Kidney (tissue), 14 donors: ENCODE results near the gene ARHGAP29. TPM values are rescaled to one million over a fixed set of nuclear protein-coding genes. Genes with fewer than 3 reads are reported as not detected.
A peak's percentile ranks its signal among the peaks of the same experiment; 100 is the strongest.

Experiments used
- DNase-seq, 5 donors: peaks; one replicate each; pipeline ENCODE4 v3.0.0-alpha.2; 2013 to 2020
- FAIRE-seq: peaks from 2 replicates; lab custom pipeline; 2012; peaks lifted over from hg19 to GRCh38; lab: Jason Lieb, UNC
- H3K27ac ChIP-seq, 2 donors: one replicate each; pipeline ENCODE4 v1.7.0; 2013; ENCODE audit warnings: low read depth in 2 of 2, low read length in 2 of 2, inconsistent platforms in 1 of 2
- H3K27me3 ChIP-seq: one replicate; pipeline ENCODE4 v1.7.1; 2013; ENCODE audit warnings: low read length, inconsistent platforms; ENCODE audit not compliant: control insufficient read depth, insufficient read depth
- H3K36me3 ChIP-seq, 3 donors: one replicate each; pipeline versions ENCODE4 v1.7.0 to v1.7.1; 2013; ENCODE audit warnings: low read length in 3 of 3, control low read depth in 1 of 3, inconsistent platforms in 1 of 3; ENCODE audit not compliant: insufficient read depth in 3 of 3, control insufficient read depth in 2 of 3
- H3K4me1 ChIP-seq, 3 donors: one replicate each; pipeline versions ENCODE4 v1.7.0 to v1.7.1; 2013; ENCODE audit warnings: low read length in 3 of 3, inconsistent platforms in 1 of 3, low read depth in 1 of 3; ENCODE audit not compliant: control insufficient read depth in 2 of 3, insufficient read depth in 2 of 3
- H3K4me3 ChIP-seq, 3 donors: one replicate each; pipeline versions ENCODE4 v1.7.0 to v1.8.1; 2013; ENCODE audit warnings: low read length in 3 of 3, control low read depth in 1 of 3, inconsistent platforms in 1 of 3
- H3K9ac ChIP-seq, 3 donors: one replicate each; pipeline versions ENCODE4 v1.7.0 to v1.7.1; 2013; ENCODE audit warnings: low read length in 3 of 3, control low read depth in 1 of 3, inconsistent platforms in 1 of 3
- H3K9me3 ChIP-seq, 3 donors: one replicate each; pipeline versions ENCODE4 v1.7.0 to v1.7.1; 2013; ENCODE audit warnings: low read length in 3 of 3, control low read depth in 1 of 3, inconsistent platforms in 1 of 3; ENCODE audit not compliant: control insufficient read depth in 2 of 3, insufficient read depth in 1 of 3
- intact Hi-C: fragments of 100-400 bp; cut with DNase I; formaldehyde crosslinking; loops from one replicate; pipeline ENCODE4 v1.11.1; 2022
- polyA plus RNA-seq: library from polyadenylated mRNA; stranded (reverse); fragments of 350-450 nt; fragmentation: Illumina TruSeq; extraction: RNeasy Lipid Tissue Mini Kit (QIAGEN cat#74804); gene quantifications from one replicate; pipeline ENCODE4 v1.2.3, GENCODE V29; 2014; ENCODE audit warnings: low read depth, low replicate concordance; ENCODE audit not compliant: insufficient read depth
- total RNA-seq: library from RNA; stranded (reverse); fragmentation: NEBNext Ultra II Directional; extraction: Animal tissue kit (Norgen Biotek cat#: 25700); gene quantifications from one replicate; pipeline ENCODE4 v1.2.1, GENCODE V29; 2021
- TF ChIP-seq, protein P1 (sequence below): IDR thresholded peaks from 3 replicates; pipeline ENCODE4 v1.5.1; 2012; ENCODE audit warnings: mild to moderate bottlenecking, moderate library complexity, borderline replicate concordance; ENCODE audit not compliant: insufficient read depth; ENCODE audit errors: extremely low read depth
- donor health status: control.
- donor health status: control.
- donor health status: control.
- donor health status: control.
- donor health status: control.
- donor health status: DM: yes; HTN: yes; CAD: no.
- donor health status: Normal renal cell carcinoma (clear cell type).

Gene ARHGAP29
- total and polyA plus RNA-seq, 2 donors from 2014 or later, result 15.9 to 145 TPM

DNA sequence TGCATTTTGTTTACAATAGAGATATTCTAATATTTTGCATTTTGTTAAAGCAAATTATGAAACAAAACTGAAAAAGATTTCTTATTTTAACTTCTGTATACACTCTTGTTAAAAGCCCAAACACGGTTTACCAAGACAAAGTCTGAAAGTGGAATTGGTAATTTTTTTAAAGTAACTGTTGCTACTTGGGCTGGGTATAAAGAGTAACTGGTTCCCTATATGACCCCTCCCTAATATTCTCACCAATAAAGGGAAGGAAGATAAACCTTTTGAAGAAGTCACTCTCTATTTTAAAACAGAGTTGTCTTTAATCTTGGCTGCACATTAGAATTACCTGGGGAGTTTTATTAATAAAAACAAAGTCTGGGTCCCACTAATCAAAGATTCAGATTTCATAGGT is 27.4 kb downstream of the ARHGAP29 start:
- Histone ChIP-seq H3K4me3 (no peak overlapping the region), H3K4me1 (peaks cover 0 to 3% (median 0%) of the 10 kb centered on the region in 3 donors), H3K27ac (no peak overlapping the region), H3K9ac (no peak overlapping the region), H3K36me3 (peaks cover 2 to 9% (median 6%) of the 10 kb centered on the region in 3 donors), H3K27me3 (no peaks in the 10 kb centered on the region), H3K9me3 (no peaks in the 10 kb centered on the region)
- no peak for DNase-seq
- TF ChIP-seq, protein P1, sequence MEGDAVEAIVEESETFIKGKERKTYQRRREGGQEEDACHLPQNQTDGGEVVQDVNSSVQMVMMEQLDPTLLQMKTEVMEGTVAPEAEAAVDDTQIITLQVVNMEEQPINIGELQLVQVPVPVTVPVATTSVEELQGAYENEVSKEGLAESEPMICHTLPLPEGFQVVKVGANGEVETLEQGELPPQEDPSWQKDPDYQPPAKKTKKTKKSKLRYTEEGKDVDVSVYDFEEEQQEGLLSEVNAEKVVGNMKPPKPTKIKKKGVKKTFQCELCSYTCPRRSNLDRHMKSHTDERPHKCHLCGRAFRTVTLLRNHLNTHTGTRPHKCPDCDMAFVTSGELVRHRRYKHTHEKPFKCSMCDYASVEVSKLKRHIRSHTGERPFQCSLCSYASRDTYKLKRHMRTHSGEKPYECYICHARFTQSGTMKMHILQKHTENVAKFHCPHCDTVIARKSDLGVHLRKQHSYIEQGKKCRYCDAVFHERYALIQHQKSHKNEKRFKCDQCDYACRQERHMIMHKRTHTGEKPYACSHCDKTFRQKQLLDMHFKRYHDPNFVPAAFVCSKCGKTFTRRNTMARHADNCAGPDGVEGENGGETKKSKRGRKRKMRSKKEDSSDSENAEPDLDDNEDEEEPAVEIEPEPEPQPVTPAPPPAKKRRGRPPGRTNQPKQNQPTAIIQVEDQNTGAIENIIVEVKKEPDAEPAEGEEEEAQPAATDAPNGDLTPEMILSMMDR, result no peak
- intact Hi-C loops, result no loop called here
- no peak for FAIRE-seq

DNA sequence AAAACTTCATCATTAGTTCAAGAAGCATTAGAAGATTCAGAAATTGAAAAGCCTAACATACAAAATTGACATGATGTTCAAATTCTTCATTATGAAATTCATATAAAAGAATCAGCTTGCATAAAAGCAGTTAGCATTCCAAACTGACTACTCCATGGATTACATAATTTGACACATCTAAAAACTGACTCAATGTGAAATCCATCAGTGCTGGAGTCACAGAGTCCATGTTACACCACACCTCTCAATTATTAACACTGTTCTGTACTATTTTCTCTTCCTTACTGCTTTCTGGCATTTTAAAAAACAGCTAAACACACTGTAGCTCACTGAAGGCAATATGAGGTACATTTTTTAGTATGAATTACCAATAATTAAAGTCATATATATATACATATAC is 28.0 kb downstream of the ARHGAP29 start:
- H3K9ac ChIP-seq, result no peak overlapping the region
- H3K9me3 ChIP-seq, result no peaks in the 10 kb centered on the region
- DNase-seq (no peak), FAIRE-seq (peak; percentile 82)
- TF ChIP-seq, protein P1, result no peak
- intact Hi-C loops, result no loop called here
- H3K27me3 ChIP-seq, result no peaks in the 10 kb centered on the region
- H3K4me3 ChIP-seq, result no peak overlapping the region
- H3K27ac ChIP-seq, result no peak overlapping the region
- no peaks in the 10 kb centered on the region for H3K4me1 ChIP-seq
- peaks cover 2 to 13% (median 9%) of the 10 kb centered on the region in 3 donors for H3K36me3 ChIP-seq

DNA sequence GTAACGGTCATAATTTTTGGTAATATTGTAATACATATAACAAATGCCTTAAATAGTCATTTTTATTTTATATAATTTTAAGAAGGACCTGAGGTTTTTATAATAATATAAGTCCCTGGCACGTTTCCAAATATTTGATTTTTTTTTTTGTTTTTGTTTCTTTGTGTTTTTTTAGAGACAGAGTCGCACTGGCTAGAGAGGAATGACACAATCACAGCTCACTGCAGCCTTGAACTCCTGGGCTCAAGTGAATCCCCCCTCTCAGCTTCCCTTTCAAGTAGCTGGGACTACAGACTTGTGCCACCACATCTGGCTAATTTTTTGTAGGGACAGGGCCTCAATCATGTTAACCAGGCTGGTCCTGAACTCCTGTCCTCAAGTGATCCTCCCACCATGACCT is 29.7 kb downstream of the ARHGAP29 start:
- H3K27ac ChIP-seq, result no peak overlapping the region
- intact Hi-C loops, result no loop called here
- peaks cover 2 to 22% (median 15%) of the 10 kb centered on the region in 3 donors for H3K36me3 ChIP-seq
- FAIRE-seq (no peak), DNase-seq (no peak)
- H3K27me3 ChIP-seq, result no peaks in the 10 kb centered on the region
- TF ChIP-seq, protein P1, result no peak
- no peak overlapping the region for H3K4me3 ChIP-seq
- H3K9me3 ChIP-seq, result no peaks in the 10 kb centered on the region
- no peak overlapping the region for H3K9ac ChIP-seq
- no peaks in the 10 kb centered on the region for H3K4me1 ChIP-seq

DNA sequence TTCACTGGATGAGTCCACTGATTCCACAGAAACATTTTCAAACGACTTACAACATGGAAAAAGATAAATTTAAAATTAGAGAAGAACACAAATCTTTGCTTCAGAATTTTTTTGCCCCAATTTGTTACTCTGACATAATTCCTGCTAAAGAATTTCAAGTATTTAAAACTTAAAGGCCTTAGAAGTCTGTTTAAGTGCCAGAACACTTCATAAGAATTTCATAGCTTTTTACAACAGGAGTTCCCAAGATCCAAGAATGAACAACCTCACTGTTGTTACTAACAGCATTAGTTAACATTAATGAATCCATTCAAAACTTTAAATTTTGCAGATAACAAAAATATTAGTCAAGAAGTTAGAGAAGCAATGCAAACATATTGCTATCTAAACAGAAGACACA is 31.7 kb downstream of the ARHGAP29 start:
- TF ChIP-seq, protein P1, result no peak
- DNase-seq (no peak), FAIRE-seq (no peak)
- Histone ChIP-seq H3K36me3 (peaks cover 6 to 37% (median 27%) of the 10 kb centered on the region in 3 donors), H3K27ac (no peak overlapping the region), H3K4me3 (no peak overlapping the region), H3K4me1 (no peaks in the 10 kb centered on the region), H3K9me3 (no peaks in the 10 kb centered on the region), H3K9ac (no peak overlapping the region), H3K27me3 (no peaks in the 10 kb centered on the region)
- intact Hi-C loops, result no loop called here
